NCI-H146 treated with DMSO at 0.1 percent for 48 hours (cell line): Measurements from ENCODE around the gene ERGIC1.
"Not testable (repeated sequence)": the region's sequence is repeated elsewhere in the genome, so short reads cannot be mapped to it uniquely, and the experiment has no call there.

Experiments
- DNase-seq: peaks from one replicate; lab custom pipeline; 2025; ENCODE audit not compliant: unreplicated experiment; lab: John Stamatoyannopoulos, UW

The ERGIC1 gene

GRCh38 chr5:172846249-172846648 is 12.2 kb downstream of the ERGIC1 start:
- no peak for DNase-seq

DNA sequence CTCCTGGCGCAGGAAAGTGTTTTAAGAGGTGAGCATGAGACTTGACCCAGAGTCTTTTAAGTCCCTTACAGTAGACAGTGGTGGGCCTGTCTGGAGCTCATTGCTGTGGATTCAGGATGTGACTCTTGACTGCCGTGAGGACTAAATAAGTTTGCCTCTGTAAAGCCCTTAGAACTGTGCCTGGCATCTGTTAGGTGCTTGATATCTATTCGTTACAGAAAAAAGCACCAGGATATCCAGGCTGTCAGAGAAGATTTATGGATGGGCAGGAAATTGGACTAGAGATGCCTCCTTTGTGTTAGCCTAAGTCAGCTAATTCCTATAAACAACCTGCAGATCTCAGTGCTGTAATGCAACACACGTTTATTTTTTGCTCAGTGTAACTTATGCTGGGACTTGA is 12.6 kb downstream of the ERGIC1 start:
- no peak for DNase-seq

- not testable (repeated sequence) for DNase-seq
These were observed 13.5 kb downstream of the ERGIC1 start for GRCh38 chr5:172847584-172847983.

GRCh38 chr5:172848419-172848818 is 14.4 kb downstream of the ERGIC1 start:
- no peak for DNase-seq

DNA sequence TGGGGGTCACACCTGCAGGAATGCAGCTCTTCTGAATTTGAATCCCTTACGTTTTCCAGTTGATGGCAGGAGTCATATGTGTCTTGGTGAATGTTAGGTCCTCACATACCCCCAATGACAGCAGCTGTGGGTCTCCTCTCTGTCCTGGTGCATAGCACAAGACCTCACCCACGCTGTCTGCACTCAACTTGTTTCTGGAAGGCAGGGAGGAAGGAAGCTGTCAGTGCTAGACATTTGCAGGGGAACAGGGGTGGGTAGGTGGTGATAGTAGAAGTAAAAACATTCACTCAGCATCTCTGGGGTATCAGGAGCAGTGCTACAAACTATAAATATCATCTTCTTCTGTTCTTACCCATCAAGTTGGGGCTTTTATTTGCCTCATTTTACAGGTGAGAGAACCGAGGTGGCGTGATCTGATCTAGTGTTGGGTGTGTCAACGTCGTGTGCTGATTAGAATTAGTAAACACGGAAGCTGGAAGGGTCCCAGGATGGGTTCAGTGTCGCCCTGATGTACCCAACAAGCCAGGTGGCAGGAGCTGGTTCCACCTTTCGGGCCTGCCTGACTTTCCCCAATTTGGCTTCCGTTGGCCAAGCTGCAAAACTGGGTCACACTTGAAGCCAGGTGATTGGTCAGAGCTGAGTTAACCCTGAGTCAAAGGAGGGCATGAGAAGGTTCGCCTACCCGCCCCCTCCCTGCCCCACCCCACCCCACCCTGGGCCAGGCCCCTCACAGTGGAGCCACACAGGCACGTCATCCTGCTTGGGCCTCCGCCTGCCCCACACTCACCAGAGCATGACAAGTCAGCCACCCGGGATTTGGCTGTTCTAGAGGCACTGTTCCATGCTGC is 15.8 kb downstream of the ERGIC1 start:
- no peak for DNase-seq

- DNase-seq, result no peak
These were observed 16.4 kb downstream of the ERGIC1 start for GRCh38 chr5:172850454-172850797.

DNA sequence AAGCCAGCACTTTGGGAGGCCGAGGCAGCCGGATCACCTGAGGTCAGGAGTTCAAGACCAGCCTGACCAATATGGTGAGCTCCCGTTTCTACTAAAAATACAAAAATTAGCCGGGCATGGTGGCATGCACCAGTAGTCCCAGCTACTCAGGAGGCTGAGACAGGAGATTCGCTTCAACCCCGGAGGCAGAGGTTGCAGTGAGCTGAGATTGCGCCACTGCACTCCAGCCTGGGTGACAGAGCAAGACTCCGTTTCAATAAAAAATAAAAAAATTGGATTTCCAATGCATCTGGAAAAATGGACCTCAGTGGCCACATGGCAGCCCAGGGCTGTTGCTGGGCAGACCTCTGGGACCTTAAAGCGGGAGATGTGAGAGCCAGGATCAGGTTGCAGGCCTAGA is 17.2 kb downstream of the ERGIC1 start:
- DNase-seq, result not testable (repeated sequence)

DNA sequence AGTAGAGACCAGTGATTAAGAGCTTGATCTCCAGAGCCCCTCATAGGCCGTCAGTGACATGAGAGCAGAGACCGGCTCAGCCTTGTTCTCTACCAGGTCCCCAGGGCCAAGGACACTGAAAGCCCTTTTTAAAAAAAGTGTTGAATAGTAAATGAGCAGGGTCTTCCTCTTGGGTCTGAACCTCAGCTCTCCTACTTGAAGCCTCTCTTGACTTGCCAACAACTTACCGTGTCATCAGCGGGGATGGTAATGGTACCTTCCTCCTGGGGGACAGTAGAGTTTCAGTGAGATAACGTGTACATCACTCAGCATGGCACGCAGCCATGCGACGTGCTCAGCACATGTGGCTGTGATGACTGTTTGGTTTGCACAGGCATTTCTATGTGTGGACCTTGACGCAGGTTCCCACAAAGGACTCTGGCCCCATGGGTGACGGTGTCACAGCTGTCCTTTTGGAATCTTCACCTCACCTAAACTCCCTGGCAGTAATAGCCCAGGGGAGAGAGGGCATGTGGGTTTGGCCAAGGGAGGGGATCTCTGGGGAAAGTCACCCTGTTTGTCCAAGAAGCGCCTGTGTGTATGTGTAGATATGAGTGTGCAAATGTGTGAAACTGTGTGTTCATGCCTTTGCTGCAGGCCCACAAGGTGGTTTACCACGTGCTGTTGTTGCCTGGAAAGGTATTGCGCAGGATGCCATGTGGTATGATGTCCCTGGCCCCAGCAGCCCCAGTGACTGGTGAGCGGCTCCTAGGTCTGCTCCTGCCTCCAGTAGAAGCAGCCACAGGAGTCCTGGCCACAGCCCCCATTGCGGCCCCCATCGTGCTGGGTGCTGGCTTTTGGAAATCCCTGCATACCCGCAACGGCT is 18.7 kb downstream of the ERGIC1 start:
- DNase-seq, result no peak

DNA sequence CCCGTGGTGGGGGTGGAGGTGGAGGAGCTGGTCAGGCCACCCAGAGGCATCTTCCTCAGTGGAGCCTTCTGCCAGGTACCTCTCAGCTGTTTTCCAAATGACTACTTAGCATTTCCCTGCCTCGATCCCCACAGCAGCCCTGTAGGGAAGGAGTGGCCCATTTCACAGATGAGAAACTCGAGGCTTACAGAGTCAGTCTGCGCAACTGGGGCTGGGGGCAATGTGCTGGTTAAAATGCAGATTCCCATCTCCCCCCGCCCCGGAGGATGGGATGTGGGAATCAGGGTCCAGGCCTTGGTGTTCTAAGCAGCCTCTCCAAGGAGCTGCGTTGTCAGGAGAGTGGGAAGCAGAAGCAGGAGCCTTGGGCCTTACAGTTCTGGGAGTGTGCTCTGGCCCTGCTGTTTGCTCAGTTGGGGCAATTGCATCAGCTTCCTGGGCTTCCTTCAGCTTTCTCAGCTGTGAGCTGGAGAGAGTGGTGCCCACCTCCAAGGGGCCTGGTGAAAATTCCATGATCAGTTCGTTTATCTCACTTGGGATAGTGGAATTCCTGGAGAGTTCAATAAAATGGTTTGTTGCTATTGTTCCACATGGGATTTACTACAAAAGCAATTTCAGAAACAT is 19.4 kb downstream of the ERGIC1 start:
- no peak for DNase-seq

GRCh38 chr5:172854451-172854871 is 20.4 kb downstream of the ERGIC1 start:
- DNase-seq, result no peak

DNA sequence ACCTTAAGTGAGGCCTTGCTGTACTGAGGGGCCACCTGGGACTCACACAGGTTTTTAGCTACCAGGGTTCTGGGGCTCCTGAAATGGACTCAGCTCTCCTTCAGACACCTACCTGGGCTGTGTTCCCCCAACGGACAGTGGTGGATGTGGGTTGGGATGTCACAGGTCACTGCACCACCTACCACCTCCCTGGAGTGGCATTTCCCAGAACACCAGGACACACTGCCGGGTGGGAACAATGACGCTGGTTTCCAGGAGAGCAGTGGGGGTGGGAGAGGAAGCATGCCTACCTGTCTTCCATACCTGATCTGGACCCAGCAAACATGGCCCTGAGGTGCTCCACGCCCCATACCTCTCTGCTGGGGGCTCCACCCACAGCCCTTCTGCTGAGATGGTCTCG is 20.9 kb downstream of the ERGIC1 start:
- DNase-seq, result no peak

DNA sequence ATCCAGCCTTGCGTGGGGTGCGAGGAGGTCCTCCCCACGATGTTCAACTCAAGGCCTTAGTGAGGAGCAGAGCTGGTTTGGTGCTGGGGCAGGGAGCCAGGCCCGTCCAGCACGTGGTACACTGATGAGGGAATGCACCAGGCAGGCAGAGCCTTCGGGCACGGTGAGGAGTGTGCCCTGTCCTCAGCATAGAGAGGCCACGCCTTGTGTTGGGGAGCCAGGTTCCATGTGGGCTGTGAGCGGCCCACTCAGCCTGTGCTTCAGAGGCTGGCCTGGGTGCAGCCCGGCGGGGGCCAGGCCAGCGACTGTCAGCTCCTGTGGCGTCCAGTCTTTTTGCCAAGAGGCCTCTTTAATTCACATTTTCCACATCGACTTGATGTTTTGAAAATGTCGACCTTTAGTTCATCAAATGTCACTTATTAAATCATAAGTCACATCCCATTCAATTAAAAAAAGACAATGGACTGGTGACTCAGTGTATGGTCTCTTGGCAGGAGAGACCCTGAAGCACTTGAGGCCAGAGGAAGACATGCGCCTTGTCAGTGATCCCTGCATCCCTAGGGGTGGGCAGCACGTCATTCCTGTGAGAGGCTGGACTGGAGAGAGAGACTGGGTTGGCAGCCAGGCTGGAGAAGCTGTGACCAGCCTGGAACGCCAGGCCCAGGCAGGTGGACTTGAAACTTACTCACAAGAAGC is 21.7 kb downstream of the ERGIC1 start:
- no peak for DNase-seq

DNA sequence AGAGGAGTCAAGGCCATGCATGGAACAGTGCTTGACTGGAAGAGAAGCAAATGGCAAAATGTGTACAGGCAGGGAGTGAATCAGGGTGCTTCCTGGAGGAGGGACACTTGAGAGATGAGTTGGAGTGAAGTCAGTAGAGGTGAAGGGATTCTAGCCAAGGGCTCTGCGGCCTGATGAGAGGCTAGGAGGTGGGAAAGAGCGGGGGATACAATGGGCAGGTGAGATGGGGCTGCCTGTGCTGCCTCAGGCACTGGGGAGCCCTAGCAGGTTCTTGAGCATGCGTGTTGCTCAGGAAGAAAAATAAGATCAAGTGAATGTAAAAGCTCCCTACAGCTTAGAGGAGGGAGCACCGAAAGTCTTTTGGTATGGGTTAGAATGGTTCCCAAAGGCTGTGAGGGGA is 22.3 kb downstream of the ERGIC1 start:
- no peak for DNase-seq

DNA sequence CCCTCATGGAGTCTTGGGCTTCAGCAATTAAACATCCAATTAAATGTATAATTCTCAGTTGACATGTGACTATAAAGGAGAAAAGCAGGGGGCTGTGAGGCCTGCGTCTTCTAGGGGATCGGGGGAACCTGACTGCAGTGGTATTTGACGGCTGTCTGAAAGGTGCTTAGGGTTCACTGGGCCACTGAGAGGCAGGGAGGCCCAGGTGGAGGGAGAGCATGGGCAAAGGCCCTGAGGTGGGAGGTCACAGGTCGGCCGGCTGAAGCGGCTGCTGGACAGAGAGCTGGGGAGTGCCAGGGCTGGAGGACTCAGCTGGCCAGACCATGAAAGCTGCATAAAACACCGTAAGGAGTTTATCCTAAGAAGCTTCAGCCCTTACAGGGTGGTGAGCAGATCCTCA is 23.9 kb downstream of the ERGIC1 start:
- no peak for DNase-seq

DNA sequence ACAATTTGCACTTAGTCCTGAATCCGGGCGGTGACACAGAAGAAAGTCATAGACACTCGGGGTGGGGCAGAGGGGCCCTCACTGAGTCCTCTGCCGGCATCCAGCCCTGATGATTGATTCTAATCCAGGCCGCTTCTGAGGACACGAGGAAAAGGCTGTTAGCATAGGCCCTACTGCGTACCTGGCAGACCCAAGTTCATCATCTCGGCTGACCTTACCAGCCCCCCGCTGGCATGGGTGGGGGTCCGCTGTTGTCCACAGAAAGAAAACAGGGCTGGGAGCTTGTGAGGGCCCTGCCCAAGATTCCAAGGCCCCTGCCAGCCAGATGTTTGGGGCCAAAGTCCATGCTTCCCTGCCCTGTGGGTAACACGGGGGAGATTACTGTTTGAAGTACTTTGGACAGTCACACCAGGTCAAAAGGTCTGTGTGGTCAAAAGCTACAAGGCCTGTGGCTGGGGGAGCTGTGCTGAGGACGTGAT is 24.5 kb downstream of the ERGIC1 start:
- no peak for DNase-seq

- DNase-seq, result no peak
These were observed 25.1 kb downstream of the ERGIC1 start for GRCh38 chr5:172858990-172859811.

DNA sequence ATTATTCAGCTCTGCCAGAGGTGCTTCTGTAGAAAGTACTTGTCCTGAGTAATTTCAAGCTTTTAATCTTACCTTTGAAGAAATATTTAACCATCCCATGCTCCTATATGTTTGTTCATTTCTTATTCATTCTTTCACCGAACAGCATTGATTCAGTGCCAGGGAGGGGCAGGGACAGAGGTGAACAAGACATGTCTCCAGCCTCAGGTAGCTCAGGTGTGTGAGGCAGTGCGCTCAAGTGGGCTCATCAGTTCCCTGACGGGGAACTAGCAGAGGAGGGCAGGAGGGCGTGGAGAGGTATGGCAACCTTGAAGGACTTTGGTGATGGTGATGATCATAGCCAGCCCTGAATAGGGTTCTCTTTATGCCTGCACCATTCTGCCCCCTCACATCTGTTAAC is 25.9 kb downstream of the ERGIC1 start:
- DNase-seq, result no peak

- DNase-seq, result no peak
These were observed 26.7 kb downstream of the ERGIC1 start for GRCh38 chr5:172860520-172861443.

GRCh38 chr5:172861461-172861860 is 27.4 kb downstream of the ERGIC1 start:
- no peak for DNase-seq
